Measurements from ENCODE around the gene GPR180. TPM values are rescaled to one million over a fixed set of nuclear protein-coding genes. Genes with fewer than 3 reads are reported as not detected.

Gene GPR180
- total and polyA plus RNA-seq, 2 experiments from 2014 or later = 3.7 to 9.5 TPM

DNA sequence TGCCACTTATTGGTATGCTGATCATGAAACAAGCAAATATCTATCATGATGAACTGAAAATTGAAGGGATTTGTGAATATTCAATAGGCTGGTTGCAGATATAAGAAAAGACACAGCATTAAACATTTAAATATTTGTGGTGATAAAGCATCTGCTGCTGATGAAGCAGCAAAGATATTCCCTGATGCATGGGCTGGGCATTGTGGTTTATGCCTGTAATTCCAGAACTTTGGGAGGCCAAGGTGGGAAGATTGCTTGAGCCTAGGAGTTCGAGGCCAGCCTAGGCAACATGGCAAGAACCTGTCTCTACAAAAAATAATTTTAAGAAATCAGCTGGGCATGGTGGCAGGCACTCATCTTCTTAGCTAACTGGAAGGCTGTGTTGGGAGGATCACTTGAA is 54.5 kb downstream of the GPR180 start:
- TF ChIP-seq, protein P1, sequence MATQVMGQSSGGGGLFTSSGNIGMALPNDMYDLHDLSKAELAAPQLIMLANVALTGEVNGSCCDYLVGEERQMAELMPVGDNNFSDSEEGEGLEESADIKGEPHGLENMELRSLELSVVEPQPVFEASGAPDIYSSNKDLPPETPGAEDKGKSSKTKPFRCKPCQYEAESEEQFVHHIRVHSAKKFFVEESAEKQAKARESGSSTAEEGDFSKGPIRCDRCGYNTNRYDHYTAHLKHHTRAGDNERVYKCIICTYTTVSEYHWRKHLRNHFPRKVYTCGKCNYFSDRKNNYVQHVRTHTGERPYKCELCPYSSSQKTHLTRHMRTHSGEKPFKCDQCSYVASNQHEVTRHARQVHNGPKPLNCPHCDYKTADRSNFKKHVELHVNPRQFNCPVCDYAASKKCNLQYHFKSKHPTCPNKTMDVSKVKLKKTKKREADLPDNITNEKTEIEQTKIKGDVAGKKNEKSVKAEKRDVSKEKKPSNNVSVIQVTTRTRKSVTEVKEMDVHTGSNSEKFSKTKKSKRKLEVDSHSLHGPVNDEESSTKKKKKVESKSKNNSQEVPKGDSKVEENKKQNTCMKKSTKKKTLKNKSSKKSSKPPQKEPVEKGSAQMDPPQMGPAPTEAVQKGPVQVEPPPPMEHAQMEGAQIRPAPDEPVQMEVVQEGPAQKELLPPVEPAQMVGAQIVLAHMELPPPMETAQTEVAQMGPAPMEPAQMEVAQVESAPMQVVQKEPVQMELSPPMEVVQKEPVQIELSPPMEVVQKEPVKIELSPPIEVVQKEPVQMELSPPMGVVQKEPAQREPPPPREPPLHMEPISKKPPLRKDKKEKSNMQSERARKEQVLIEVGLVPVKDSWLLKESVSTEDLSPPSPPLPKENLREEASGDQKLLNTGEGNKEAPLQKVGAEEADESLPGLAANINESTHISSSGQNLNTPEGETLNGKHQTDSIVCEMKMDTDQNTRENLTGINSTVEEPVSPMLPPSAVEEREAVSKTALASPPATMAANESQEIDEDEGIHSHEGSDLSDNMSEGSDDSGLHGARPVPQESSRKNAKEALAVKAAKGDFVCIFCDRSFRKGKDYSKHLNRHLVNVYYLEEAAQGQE (IDR thresholded peaks at IDR 0.05; ENCODE audit: unreplicated experiment) = no peak
- TF ChIP-seq EZH2 (IDR thresholded peaks at IDR 0.05; ENCODE audit: low read depth, unreplicated experiment) (no peak), STAT1 (IDR thresholded peaks at IDR 0.05; ENCODE audit: unreplicated experiment) (no peak), CREB1 (CRISPR knock-in tag; IDR thresholded peaks at IDR 0.05; ENCODE audit: low read depth) (no peak), EZH2phosphoT487 (IDR thresholded peaks at IDR 0.05; ENCODE audit: unreplicated experiment) (no peak), ZNF331 (CRISPR knock-in tag; IDR thresholded peaks at IDR 0.05; ENCODE audit: low read depth) (no peak), POLR2AphosphoS5 (IDR thresholded peaks at IDR 0.05; ENCODE audit: low read depth) (no peak), JUNB (IDR thresholded peaks at IDR 0.05; ENCODE audit: unreplicated experiment) (no peak), NANOG (IDR thresholded peaks at IDR 0.05; ENCODE audit: borderline replicate concordance) (no peak), ZNF114 (CRISPR knock-in tag; IDR thresholded peaks at IDR 0.05) (no peak), CTCF (conservative IDR thresholded peaks at IDR 0.05; ENCODE audit: low read depth in 2 of 2) (no peak)
- TF ChIP-seq, protein P2, sequence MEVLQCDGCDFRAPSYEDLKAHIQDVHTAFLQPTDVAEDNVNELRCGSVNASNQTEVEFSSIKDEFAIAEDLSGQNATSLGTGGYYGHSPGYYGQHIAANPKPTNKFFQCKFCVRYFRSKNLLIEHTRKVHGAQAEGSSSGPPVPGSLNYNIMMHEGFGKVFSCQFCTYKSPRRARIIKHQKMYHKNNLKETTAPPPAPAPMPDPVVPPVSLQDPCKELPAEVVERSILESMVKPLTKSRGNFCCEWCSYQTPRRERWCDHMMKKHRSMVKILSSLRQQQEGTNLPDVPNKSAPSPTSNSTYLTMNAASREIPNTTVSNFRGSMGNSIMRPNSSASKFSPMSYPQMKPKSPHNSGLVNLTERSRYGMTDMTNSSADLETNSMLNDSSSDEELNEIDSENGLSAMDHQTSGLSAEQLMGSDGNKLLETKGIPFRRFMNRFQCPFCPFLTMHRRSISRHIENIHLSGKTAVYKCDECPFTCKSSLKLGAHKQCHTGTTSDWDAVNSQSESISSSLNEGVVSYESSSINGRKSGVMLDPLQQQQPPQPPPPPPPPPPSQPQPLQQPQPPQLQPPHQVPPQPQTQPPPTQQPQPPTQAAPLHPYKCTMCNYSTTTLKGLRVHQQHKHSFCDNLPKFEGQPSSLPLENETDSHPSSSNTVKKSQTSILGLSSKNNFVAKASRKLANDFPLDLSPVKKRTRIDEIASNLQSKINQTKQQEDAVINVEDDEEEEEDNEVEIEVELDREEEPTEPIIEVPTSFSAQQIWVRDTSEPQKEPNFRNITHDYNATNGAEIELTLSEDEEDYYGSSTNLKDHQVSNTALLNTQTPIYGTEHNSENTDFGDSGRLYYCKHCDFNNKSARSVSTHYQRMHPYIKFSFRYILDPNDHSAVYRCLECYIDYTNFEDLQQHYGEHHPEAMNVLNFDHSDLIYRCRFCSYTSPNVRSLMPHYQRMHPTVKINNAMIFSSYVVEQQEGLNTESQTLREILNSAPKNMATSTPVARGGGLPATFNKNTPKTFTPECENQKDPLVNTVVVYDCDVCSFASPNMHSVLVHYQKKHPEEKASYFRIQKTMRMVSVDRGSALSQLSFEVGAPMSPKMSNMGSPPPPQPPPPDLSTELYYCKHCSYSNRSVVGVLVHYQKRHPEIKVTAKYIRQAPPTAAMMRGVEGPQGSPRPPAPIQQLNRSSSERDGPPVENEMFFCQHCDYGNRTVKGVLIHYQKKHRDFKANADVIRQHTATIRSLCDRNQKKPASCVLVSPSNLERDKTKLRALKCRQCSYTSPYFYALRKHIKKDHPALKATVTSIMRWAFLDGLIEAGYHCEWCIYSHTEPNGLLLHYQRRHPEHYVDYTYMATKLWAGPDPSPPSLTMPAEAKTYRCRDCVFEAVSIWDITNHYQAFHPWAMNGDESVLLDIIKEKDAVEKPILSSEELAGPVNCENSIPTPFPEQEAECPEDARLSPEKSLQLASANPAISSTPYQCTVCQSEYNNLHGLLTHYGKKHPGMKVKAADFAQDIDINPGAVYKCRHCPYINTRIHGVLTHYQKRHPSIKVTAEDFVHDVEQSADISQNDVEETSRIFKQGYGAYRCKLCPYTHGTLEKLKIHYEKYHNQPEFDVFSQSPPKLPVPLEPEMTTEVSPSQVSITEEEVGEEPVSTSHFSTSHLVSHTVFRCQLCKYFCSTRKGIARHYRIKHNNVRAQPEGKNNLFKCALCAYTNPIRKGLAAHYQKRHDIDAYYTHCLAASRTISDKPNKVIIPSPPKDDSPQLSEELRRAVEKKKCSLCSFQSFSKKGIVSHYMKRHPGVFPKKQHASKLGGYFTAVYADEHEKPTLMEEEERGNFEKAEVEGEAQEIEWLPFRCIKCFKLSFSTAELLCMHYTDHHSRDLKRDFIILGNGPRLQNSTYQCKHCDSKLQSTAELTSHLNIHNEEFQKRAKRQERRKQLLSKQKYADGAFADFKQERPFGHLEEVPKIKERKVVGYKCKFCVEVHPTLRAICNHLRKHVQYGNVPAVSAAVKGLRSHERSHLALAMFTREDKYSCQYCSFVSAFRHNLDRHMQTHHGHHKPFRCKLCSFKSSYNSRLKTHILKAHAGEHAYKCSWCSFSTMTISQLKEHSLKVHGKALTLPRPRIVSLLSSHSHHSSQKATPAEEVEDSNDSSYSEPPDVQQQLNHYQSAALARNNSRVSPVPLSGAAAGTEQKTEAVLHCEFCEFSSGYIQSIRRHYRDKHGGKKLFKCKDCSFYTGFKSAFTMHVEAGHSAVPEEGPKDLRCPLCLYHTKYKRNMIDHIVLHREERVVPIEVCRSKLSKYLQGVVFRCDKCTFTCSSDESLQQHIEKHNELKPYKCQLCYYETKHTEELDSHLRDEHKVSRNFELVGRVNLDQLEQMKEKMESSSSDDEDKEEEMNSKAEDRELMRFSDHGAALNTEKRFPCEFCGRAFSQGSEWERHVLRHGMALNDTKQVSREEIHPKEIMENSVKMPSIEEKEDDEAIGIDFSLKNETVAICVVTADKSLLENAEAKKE (CRISPR knock-in tag; IDR thresholded peaks at IDR 0.05) = no peak
- TF ChIP-seq, protein P3, sequence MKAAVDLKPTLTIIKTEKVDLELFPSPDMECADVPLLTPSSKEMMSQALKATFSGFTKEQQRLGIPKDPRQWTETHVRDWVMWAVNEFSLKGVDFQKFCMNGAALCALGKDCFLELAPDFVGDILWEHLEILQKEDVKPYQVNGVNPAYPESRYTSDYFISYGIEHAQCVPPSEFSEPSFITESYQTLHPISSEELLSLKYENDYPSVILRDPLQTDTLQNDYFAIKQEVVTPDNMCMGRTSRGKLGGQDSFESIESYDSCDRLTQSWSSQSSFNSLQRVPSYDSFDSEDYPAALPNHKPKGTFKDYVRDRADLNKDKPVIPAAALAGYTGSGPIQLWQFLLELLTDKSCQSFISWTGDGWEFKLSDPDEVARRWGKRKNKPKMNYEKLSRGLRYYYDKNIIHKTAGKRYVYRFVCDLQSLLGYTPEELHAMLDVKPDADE (IDR thresholded peaks at IDR 0.05) = no peak
- no peak overlapping the region for H3K4me3 Mint-ChIP-seq
- no peaks in the 10 kb centered on the region for H4K20me1 ChIP-seq (replicated peaks; ENCODE audit: insufficient read depth)
- H3K27ac ChIP-seq (ENCODE audit: low read depth) = no peak overlapping the region
- no peak overlapping the region for H3K27ac Mint-ChIP-seq
- H3K36me3 ChIP-seq (ENCODE audit: insufficient read depth) = no peaks in the 10 kb centered on the region
- H2AFZ ChIP-seq = no peak overlapping the region
- H3K4me1 ChIP-seq (ENCODE audit: insufficient read depth) = no peaks in the 10 kb centered on the region
- ATAC-seq (no peak), DNase-seq (ENCODE audit: low spot score) (no peak)
- H3K9me3 Mint-ChIP-seq = peaks cover 8% of the 10 kb centered on the region
- peaks cover 12% of the 10 kb centered on the region for H3K4me1 Mint-ChIP-seq
- H3K36me3 Mint-ChIP-seq (ENCODE audit: low read depth) = peaks cover 7% of the 10 kb centered on the region; the same call in 1 of the 3 replicates
- no peak overlapping the region for H3K4me2 ChIP-seq
- H3K9me2 ChIP-seq (ENCODE audit: insufficient read depth) = no peaks in the 10 kb centered on the region
- no peaks in the 10 kb centered on the region for H3K79me2 ChIP-seq (replicated peaks; ENCODE audit: insufficient read depth)
- no peaks in the 10 kb centered on the region for H3F3A ChIP-seq (replicated peaks; ENCODE audit: low read depth)
- no peaks in the 10 kb centered on the region for H3K27me3 ChIP-seq (ENCODE audit: insufficient read depth)
- no peak overlapping the region for H3K4me3 ChIP-seq
- H3K27me3 Mint-ChIP-seq (ENCODE audit: insufficient read depth, low read depth, poor library complexity) = peaks cover 2% of the 10 kb centered on the region
